OCI-LY7 (cell line): ENCODE data around the gene KLHL17. TPM values are rescaled to one million over a fixed set of nuclear protein-coding genes. Genes with fewer than 3 reads are reported as not detected.

Experiments
- BruUV-seq: library from RNA; stranded (reverse); fragments of 400-500 nt; replicated peaks from 2 replicates; lab custom pipeline; 2021; lab: Mats Ljungman, UMichigan
- CTCF ChIA-PET: fragments of 300-600 bp; sonication (Branson Sonifier 250); formaldehyde crosslinking; loops from one replicate; lab custom pipeline; 2022; ENCODE audit warnings: antibody characterized with exemption; ENCODE audit not compliant: unreplicated experiment; lab: Charles Lee
- POLR2A ChIA-PET: fragments of 300-600 bp; sonication (Branson Sonifier 250); formaldehyde crosslinking; loops from one replicate; lab custom pipeline; 2022; ENCODE audit warnings: antibody characterized with exemption; lab: Charles Lee
- DNase-seq: peaks from one replicate; pipeline ENCODE4 v3.0.0-alpha.2; 2015; ENCODE audit warnings: low spot score
- H2AFZ ChIP-seq: fragments of 200-600 bp; sonication (generic), shearing (Covaris generic); 2 replicates; pipeline ENCODE4 v1.6.1; 2014; ENCODE audit warnings: mild to moderate bottlenecking, antibody characterized with exemption, low read length, moderate library complexity
- H3K27ac ChIP-seq: fragments of 200-600 bp; sonication (generic); 2 replicates; pipeline ENCODE4 v1.5.1; 2014; ENCODE audit warnings: mixed run types, low read depth, mild to moderate bottlenecking, moderate library complexity, low read length, inconsistent platforms; ENCODE audit not compliant: poor library complexity, severe bottlenecking
- H3K36me3 ChIP-seq: fragments of 200-600 bp; sonication (generic); 2 replicates; pipeline ENCODE4 v1.6.1; 2014; ENCODE audit warnings: mild to moderate bottlenecking, antibody characterized with exemption, low read length, moderate library complexity, mixed read lengths; ENCODE audit not compliant: insufficient read depth
- H3K4me1 ChIP-seq: fragments of 200-600 bp; sonication (generic); 2 replicates; pipeline ENCODE4 v1.5.1; 2014; ENCODE audit warnings: mild to moderate bottlenecking, low read length; ENCODE audit not compliant: insufficient read depth, poor library complexity, severe bottlenecking
- H3K4me2 ChIP-seq: fragments of 200-600 bp; sonication (generic); 2 replicates; pipeline ENCODE4 v1.6.1; 2014; ENCODE audit warnings: mild to moderate bottlenecking, low read length
- H3K4me3 ChIP-seq: fragments of 200-600 bp; sonication (generic); 2 replicates; pipeline ENCODE4 v1.5.1; 2014; ENCODE audit warnings: mild to moderate bottlenecking, low read depth, low read length; ENCODE audit not compliant: poor library complexity, severe bottlenecking
- H3K79me2 ChIP-seq: fragments of 200-600 bp; sonication (generic); 2 replicates; pipeline ENCODE4 v1.6.1; 2016; ENCODE audit warnings: low read depth, mild to moderate bottlenecking, low read length, moderate library complexity, mixed read lengths; ENCODE audit not compliant: insufficient read depth
- H3K9me2 ChIP-seq: fragments of 200-600 bp; sonication (generic); 2 replicates; pipeline ENCODE4 v1.6.1; 2016; ENCODE audit warnings: mild to moderate bottlenecking, low read length, mixed read lengths; ENCODE audit not compliant: insufficient read depth
- H3K9me3 ChIP-seq: fragments of 200-600 bp; sonication (generic); 2 replicates; pipeline ENCODE4 v1.6.1; 2014; ENCODE audit warnings: mild to moderate bottlenecking, mixed run types, low read length, mixed read lengths
- H4K20me1 ChIP-seq: fragments of 200-600 bp; sonication (generic); 2 replicates; pipeline ENCODE4 v1.6.1; 2014; ENCODE audit warnings: mild to moderate bottlenecking, antibody characterized with exemption, low read length, moderate library complexity, mixed read lengths; ENCODE audit not compliant: insufficient read depth
- CTCF ChIP-seq: fragments of 200-600 bp; sonication (generic); conservative IDR thresholded peaks from 2 replicates; pipeline ENCODE4 v1.5.1; 2014; ENCODE audit warnings: mild to moderate bottlenecking, antibody characterized with exemption, low read length, moderate library complexity, mixed read lengths
- EZH2phosphoT487 ChIP-seq: fragments of 200-600 bp; sonication (generic); IDR thresholded peaks from 2 replicates; pipeline ENCODE4 v1.6.1; 2018; ENCODE audit warnings: low read depth, borderline replicate concordance, mild to moderate bottlenecking, mixed run types, antibody characterized with exemption, low read length, moderate library complexity, mixed read lengths
- intact Hi-C: fragments of 100-400 bp; cut with micrococcal nuclease; formaldehyde crosslinking; loops from one replicate; pipeline ENCODE4 v1.10.0; 2022; ENCODE audit not compliant: unreplicated experiment
- total RNA-seq, 2 experiments: library from RNA; depleted of rRNA in 1 of 2; stranded (reverse); fragments of >200 nt in 1 of 2; shearing (Covaris generic) in 1 of 2; gene quantifications; 2 replicates each; pipeline ENCODE4 v1.2.3, GENCODE V29; 2014 to 2022

Gene KLHL17
- total RNA-seq, 2 experiments from 2014 or later = 21.7 to 23.3 TPM

DNA sequence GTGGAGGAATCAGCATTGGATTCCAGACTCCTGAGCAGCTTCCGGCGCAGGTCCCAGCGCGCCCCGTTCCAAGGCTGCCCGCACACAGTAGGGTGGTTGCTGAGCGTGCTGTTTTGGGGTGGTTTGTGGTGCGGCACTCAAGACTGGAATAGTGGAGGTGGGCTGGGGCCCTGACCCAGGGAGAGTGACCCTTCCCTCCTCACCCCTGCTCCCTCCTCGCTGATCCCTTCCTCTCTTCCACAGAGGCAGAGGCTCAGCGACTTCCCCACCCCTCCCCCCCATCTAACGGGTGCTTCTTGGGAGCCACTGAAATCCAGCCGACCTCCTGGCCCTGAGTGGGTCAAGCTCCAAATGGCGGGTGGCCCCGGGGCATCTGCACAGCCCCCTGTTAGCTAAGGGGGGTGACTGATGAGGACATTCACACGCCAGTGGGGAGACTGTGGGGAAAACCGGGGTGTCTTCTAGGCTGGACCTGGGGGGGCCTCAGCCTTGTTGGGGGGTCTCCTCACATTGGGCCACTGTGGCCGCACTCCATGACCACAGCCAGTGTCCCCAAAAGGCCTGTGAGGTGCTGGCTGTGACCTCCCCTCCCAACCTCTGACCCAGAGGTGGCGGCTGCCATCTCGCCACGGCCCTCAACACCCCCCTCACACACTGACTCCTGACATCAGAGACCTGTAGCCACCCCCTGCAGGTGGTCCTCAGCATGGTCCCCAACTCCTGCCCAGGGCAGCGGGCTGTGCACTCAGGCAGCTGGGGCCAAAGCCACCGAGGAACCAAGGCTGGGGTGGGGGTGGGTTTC, 43.4 kb downstream of the KLHL17 start:
- ChIA-PET POLR2A (no interaction called here), CTCF (no interaction called here)
- no peaks in the 10 kb centered on the region for H3K36me3 ChIP-seq
- intact Hi-C loops = no loop called here
- no TSS peak for BruUV-seq
- H3K4me3 ChIP-seq = no peak overlapping the region
- no peaks in the 10 kb centered on the region for H3K4me1 ChIP-seq
- H3K4me2 ChIP-seq = no peak overlapping the region
- H3K9me3 ChIP-seq = no peaks in the 10 kb centered on the region
- no peak overlapping the region for H2AFZ ChIP-seq
- TF ChIP-seq CTCF (no peak), EZH2phosphoT487 (no peak)
- H3K27ac ChIP-seq = no peak overlapping the region
- no peaks in the 10 kb centered on the region for H3K9me2 ChIP-seq
- no peak for DNase-seq
- no peaks in the 10 kb centered on the region for H4K20me1 ChIP-seq
- H3K79me2 ChIP-seq = no peaks in the 10 kb centered on the region

GRCh38 chr1:1004420-1004779, 44.0 kb downstream of the KLHL17 start:
- Histone ChIP-seq H3K27ac (no peak overlapping the region), H3K4me2 (no peak overlapping the region), H3K4me3 (no peak overlapping the region), H2AFZ (no peak overlapping the region), H3K4me1 (no peaks in the 10 kb centered on the region), H3K36me3 (no peaks in the 10 kb centered on the region), H3K9me3 (no peaks in the 10 kb centered on the region), H3K9me2 (no peaks in the 10 kb centered on the region), H3K79me2 (no peaks in the 10 kb centered on the region), H4K20me1 (no peaks in the 10 kb centered on the region)
- BruUV-seq = no TSS peak
- intact Hi-C loops = no loop called here
- TF ChIP-seq EZH2phosphoT487 (no peak), CTCF (no peak)
- CTCF ChIA-PET = no interaction called here
- POLR2A ChIA-PET = no interaction called here
- DNase-seq = no peak
